Nephron (organoid): Measurements from ENCODE around the gene OR51A7.
"Not testable (repeated sequence)": the region's sequence is repeated elsewhere in the genome, so short reads cannot be mapped to it uniquely, and the experiment has no call there.

ENCODE experiments used
- H3K27ac Mint-ChIP-seq, 3 experiments: 2 replicates each; pipeline ENCODE4 v1.8.0; 2020; ENCODE audit warnings: mixed read lengths in 3 of 3, mild to moderate bottlenecking in 2 of 3, moderate library complexity in 1 of 3
- H3K27me3 Mint-ChIP-seq: 2 replicates; pipeline ENCODE4 v1.8.0; 2021; ENCODE audit warnings: low read depth, mild to moderate bottlenecking, moderate library complexity, mixed read lengths
- H3K36me3 Mint-ChIP-seq: 2 replicates; pipeline ENCODE4 v1.8.0; 2020; ENCODE audit warnings: low read depth, mixed read lengths
- H3K4me1 Mint-ChIP-seq: 2 replicates; pipeline ENCODE4 v1.8.0; 2020; ENCODE audit warnings: mixed read lengths
- H3K4me3 Mint-ChIP-seq, 3 experiments: 2 replicates each; pipeline ENCODE4 v1.8.0; 2020; ENCODE audit warnings: mild to moderate bottlenecking in 3 of 3, mixed read lengths in 3 of 3, moderate library complexity in 2 of 3
- H3K9me3 Mint-ChIP-seq: 2 replicates; pipeline ENCODE4 v1.8.0; 2020; ENCODE audit warnings: mixed read lengths
- TF ChIP-seq, protein P1 (sequence below), 3 experiments: fragments of 200-600 bp; sonication (generic); IDR thresholded peaks; one replicate each; pipeline ENCODE4 v1.5.0; 2021; ENCODE audit warnings: antibody characterized with exemption in 3 of 3; ENCODE audit not compliant: unreplicated experiment in 3 of 3

Gene OR51A7

DNA sequence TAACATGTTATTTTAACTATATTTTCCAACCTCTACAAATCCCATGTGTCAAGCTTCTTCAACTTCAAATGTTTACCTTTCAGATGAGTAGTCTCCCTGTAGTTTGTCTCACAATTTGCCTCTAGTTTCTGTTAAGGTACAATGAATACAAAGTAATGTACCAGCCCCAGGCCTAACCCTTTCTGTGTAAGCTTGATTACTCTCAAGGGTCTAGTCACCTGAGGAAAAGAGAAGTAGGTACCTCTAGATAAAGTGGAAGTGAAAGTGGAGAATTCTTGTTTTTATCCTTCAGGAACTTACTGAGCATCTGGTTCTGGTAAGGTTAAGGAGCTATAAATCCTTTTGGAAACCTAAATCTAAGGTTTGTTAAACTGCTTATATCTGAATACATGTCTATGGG lies at the start of gene OR51A7:
Gene OR51A7 (plus strand): TSS at position 300 of the 400 bp plus-strand sequence. CDS start 3,587 bp downstream, outside the sequence.
- Mint-ChIP-seq H3K27me3 (no peaks in the 10 kb centered on the region), H3K4me3 (no peak within 1 kb of the TSS), H3K9me3 (peaks cover 3% of the 10 kb centered on the region), H3K36me3 (no peaks in the 10 kb centered on the region), H3K4me1 (no peaks in the 10 kb centered on the region), H3K27ac (no peak within 1 kb of the TSS)
- TF ChIP-seq, protein P1, sequence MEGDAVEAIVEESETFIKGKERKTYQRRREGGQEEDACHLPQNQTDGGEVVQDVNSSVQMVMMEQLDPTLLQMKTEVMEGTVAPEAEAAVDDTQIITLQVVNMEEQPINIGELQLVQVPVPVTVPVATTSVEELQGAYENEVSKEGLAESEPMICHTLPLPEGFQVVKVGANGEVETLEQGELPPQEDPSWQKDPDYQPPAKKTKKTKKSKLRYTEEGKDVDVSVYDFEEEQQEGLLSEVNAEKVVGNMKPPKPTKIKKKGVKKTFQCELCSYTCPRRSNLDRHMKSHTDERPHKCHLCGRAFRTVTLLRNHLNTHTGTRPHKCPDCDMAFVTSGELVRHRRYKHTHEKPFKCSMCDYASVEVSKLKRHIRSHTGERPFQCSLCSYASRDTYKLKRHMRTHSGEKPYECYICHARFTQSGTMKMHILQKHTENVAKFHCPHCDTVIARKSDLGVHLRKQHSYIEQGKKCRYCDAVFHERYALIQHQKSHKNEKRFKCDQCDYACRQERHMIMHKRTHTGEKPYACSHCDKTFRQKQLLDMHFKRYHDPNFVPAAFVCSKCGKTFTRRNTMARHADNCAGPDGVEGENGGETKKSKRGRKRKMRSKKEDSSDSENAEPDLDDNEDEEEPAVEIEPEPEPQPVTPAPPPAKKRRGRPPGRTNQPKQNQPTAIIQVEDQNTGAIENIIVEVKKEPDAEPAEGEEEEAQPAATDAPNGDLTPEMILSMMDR (IDR thresholded peaks at IDR 0.05; ENCODE audit: unreplicated experiment in 3 of 3) = no peak

- H3K27me3 Mint-ChIP-seq, H3K27ac Mint-ChIP-seq, H3K4me3 Mint-ChIP-seq, H3K4me1 Mint-ChIP-seq, H3K36me3 Mint-ChIP-seq: not testable (repeated sequence)
- H3K9me3 Mint-ChIP-seq = peaks cover 18% of the 10 kb centered on the region
Observed at GRCh38 chr11:4854286-4854685, 49.3 kb upstream of the OR51A7 start.

GRCh38 chr11:4862447-4863236 lies 40.9 kb upstream of the OR51A7 start:
- H3K27ac Mint-ChIP-seq = no peak overlapping the region
- H3K4me3 Mint-ChIP-seq = no peak overlapping the region
- H3K9me3 Mint-ChIP-seq = peaks cover 10% of the 10 kb centered on the region
- TF ChIP-seq, protein P1 (IDR thresholded peaks at IDR 0.05; ENCODE audit: unreplicated experiment in 3 of 3) = no peak
- no peaks in the 10 kb centered on the region for H3K36me3 Mint-ChIP-seq
- no peaks in the 10 kb centered on the region for H3K27me3 Mint-ChIP-seq
- peaks cover 6% of the 10 kb centered on the region for H3K4me1 Mint-ChIP-seq

- Mint-ChIP-seq H3K4me1 (peaks cover 6% of the 10 kb centered on the region), H3K9me3 (peaks cover 19% of the 10 kb centered on the region), H3K4me3 (no peak overlapping the region), H3K27me3 (no peaks in the 10 kb centered on the region), H3K27ac (no peak overlapping the region), H3K36me3 (no peaks in the 10 kb centered on the region)
- TF ChIP-seq, protein P1 (IDR thresholded peaks at IDR 0.05; ENCODE audit: unreplicated experiment in 3 of 3) = no peak
Observed at GRCh38 chr11:4863876-4864275, 39.7 kb upstream of the OR51A7 start.

DNA sequence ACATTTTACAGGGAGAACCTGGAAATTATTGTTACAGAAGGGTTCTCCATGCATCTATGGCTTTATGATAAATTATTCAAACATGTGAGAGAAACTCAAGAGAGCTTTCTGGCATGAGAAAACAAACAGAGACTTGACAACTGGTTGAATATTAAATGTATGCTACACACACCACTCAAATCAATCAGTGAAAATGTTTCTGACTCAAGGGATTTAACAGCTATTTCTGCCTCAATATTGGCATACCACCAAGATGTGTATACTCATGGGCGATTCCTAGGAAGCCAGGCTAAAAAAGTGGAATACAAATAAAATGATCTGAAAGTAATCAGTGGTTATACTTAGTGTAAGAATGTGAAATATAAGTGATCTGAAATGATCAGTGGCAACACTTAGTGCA lies 37.7 kb upstream of the OR51A7 start:
- TF ChIP-seq, protein P1 (IDR thresholded peaks at IDR 0.05; ENCODE audit: unreplicated experiment in 3 of 3) = no peak
- H3K27ac Mint-ChIP-seq = peak overlapping the region in 1 of 3 experiments; percentile 55
- no peaks in the 10 kb centered on the region for H3K27me3 Mint-ChIP-seq
- H3K9me3 Mint-ChIP-seq = peaks cover 16% of the 10 kb centered on the region
- H3K4me1 Mint-ChIP-seq = peaks cover 6% of the 10 kb centered on the region
- no peak overlapping the region for H3K4me3 Mint-ChIP-seq
- no peaks in the 10 kb centered on the region for H3K36me3 Mint-ChIP-seq

DNA sequence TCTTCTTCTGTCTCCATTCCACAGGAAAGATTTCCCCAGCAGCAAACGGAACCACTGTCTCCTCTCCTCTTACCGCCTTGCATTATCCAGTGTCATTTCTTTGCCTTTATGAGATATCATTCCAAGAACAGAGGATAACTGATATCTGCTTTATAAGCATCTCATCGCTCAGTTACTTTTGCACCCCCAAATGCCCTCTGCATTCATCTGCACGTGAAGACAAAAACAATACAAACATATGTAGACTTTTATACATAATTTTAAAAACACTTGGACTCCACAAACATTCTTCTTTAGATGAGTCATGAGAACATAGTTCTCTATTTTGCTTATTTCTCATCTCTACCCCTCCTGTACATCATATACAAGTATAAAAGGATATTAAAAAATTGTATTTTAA lies 22.4 kb upstream of the OR51A7 start:
- Mint-ChIP-seq H3K27me3 (no peaks in the 10 kb centered on the region), H3K4me1 (peaks cover 48% of the 10 kb centered on the region), H3K4me3 (no peak overlapping the region), H3K27ac (peak overlapping the region in 2 of 3 experiments; percentile 31 to 42), H3K36me3 (no peaks in the 10 kb centered on the region), H3K9me3 (no peaks in the 10 kb centered on the region)
- TF ChIP-seq, protein P1 (IDR thresholded peaks at IDR 0.05; ENCODE audit: unreplicated experiment in 3 of 3) = no peak
